ENCODE data around the gene ACTG2. TPM values are rescaled to one million over a fixed set of nuclear protein-coding genes. Genes with fewer than 3 reads are reported as not detected.

The ACTG2 gene
- total RNA-seq, 4 donors from 2014 or later = 0.41 to 3.1 (median 1.9) TPM

DNA sequence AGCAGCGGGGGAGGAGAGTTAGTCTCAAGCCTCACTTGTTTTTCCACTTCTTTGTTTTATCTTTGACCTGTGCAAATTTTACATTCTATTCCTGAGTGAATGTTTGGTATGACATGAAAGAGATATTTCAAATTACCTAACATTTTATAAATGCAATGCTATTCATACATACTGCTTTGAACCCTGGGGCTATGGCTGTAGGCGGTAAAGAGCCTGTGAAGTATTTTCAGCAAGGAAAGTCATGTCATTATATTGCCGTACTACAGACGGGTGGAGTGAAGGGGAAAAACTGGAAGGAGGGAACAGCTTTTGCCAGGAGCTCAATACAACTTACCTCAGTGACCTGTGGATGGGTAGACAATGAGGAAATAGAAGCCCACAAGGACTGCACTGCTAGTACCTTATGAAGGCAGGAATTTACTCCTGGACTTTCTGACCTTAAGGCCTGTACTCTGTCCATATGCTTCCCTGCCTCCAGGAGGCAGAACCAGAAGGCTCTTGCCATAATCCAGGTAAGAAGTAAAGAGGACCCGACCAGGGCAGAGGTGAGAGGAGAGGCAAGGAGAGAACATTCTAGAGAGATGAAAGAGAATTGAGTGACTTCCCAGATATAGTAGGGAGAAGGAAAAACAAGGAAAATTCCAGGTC, 63.5 kb downstream of the ACTG2 start:
- H3K27me3 ChIP-seq = no peaks in the 10 kb centered on the region
- no peak overlapping the region for H3K27ac ChIP-seq
- TF ChIP-seq, protein P1, sequence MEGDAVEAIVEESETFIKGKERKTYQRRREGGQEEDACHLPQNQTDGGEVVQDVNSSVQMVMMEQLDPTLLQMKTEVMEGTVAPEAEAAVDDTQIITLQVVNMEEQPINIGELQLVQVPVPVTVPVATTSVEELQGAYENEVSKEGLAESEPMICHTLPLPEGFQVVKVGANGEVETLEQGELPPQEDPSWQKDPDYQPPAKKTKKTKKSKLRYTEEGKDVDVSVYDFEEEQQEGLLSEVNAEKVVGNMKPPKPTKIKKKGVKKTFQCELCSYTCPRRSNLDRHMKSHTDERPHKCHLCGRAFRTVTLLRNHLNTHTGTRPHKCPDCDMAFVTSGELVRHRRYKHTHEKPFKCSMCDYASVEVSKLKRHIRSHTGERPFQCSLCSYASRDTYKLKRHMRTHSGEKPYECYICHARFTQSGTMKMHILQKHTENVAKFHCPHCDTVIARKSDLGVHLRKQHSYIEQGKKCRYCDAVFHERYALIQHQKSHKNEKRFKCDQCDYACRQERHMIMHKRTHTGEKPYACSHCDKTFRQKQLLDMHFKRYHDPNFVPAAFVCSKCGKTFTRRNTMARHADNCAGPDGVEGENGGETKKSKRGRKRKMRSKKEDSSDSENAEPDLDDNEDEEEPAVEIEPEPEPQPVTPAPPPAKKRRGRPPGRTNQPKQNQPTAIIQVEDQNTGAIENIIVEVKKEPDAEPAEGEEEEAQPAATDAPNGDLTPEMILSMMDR (IDR thresholded peaks at IDR 0.05 in 4 of 5, conservative IDR thresholded peaks at IDR 0.05 in 1 of 5) = no peak
- TF ChIP-seq POLR2A (IDR thresholded peaks at IDR 0.05) = no peak
- H3K4me1 ChIP-seq = no peaks in the 10 kb centered on the region
- intact Hi-C loops (cut with DNase I; ENCODE audit: low total_unique reads) = no loop called here
- H3K36me3 ChIP-seq = peaks cover 4 to 71% of the 10 kb centered on the region in 2 donors
- no peak overlapping the region for H3K4me3 ChIP-seq
- no peaks in the 10 kb centered on the region for H3K9me3 ChIP-seq
- DNase-seq = no peak
- no peak for ATAC-seq
- in situ Hi-C loops (cut with MboI; ENCODE audit: low sequenced_read_pairs in 4 of 4) = no loop called here

DNA sequence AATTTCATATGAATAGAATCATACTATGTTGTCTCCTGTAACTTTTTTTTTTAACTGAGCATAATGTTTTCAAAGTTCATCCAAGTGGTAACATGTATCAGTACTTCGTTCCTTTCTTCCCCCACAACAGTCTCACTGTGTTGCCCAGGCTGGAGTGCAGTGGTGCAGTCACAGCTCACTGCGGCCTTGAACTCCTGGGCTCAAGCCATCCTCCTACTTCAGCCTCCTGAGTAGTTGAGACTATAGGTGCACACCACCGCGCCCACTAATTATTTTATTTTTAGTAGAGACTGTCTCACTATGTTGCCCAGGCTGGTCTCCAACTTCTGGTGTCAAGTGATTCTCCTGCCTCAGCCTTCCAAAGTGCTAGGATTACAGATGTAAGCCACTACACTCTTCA, 68.5 kb downstream of the ACTG2 start:
- in situ Hi-C loops (cut with MboI; ENCODE audit: low sequenced_read_pairs in 4 of 4) = no loop called here
- no peaks in the 10 kb centered on the region for H3K27me3 ChIP-seq
- intact Hi-C loops (cut with DNase I; ENCODE audit: low total_unique reads) = no loop called here
- H3K9me3 ChIP-seq = no peaks in the 10 kb centered on the region
- H3K4me1 ChIP-seq = no peaks in the 10 kb centered on the region
- ATAC-seq (no peak), DNase-seq (no peak)
- no peak overlapping the region for H3K4me3 ChIP-seq
- TF ChIP-seq, protein P1 (IDR thresholded peaks at IDR 0.05 in 4 of 5, conservative IDR thresholded peaks at IDR 0.05 in 1 of 5) = no peak
- H3K27ac ChIP-seq = no peak overlapping the region
- H3K36me3 ChIP-seq = peaks cover 4 to 31% of the 10 kb centered on the region in 2 donors

DNA sequence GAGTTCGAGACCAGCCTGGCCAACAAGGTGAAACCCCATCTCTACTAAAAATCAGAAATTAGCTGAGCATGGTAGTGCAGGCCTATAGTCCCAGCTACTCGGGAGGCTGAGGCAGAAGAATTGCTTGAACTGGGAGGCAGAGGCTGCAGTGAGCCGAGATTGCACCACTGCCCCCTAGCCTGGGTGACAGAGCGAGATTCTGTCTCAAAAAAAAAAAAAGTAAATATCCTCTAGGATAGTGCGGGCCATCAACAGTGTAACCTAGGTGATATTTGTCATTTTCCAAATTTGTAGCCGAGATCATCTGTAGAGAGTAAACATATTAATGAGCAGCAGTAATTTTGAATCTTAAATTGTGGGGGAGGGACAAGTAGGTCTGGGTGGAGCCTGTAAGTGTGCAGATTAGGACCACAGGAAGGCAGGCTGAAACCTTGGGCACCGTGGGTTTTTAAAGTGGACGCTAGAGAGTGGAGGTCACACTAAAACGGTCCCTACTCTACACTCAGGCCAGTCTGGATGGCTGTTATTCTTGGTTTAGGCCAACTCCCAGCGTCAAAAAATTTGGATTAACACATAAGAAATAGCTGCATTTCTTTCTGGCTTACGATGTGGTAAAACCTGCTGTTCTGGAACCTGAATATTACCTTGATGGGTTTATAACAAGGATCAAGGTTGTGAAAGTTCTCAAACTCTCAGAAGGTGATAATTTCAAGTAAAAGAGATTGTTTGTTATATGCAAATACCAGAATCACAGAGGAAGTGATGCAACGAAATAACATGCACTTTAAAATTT, 69.2 kb downstream of the ACTG2 start:
- no peaks in the 10 kb centered on the region for H3K4me1 ChIP-seq
- intact Hi-C loops (cut with DNase I; ENCODE audit: low total_unique reads) = no loop called here
- no peak for ATAC-seq
- H3K4me3 ChIP-seq = no peak overlapping the region
- no peak for TF ChIP-seq POLR2A (IDR thresholded peaks at IDR 0.05)
- TF ChIP-seq, protein P1 (IDR thresholded peaks at IDR 0.05 in 4 of 5, conservative IDR thresholded peaks at IDR 0.05 in 1 of 5) = no peak
- no peak overlapping the region for H3K27ac ChIP-seq
- H3K27me3 ChIP-seq = no peaks in the 10 kb centered on the region
- H3K9me3 ChIP-seq = no peaks in the 10 kb centered on the region
- in situ Hi-C loops (cut with MboI; ENCODE audit: low sequenced_read_pairs in 4 of 4) = no loop called here
- peaks cover 4 to 26% of the 10 kb centered on the region in 2 donors for H3K36me3 ChIP-seq
- no peak for DNase-seq

DNA sequence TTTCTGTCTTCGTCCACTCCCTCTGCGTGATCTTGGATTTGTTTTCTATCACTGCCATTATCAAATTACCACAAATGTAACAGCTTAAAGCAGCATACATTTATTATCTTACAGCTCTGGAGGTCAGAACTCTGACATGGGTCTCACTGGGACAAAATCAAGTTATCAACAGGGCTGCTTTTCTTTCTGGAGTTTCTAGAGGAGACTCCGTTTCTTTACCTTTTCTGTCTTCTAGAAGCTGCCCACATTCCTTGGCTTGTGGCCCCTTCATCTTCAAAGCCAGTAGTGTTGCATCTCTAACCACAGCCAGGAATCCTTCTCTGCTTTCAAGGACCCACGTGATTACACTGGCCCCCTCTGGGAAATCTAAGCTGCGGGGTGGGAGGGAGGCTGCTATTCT, 70.0 kb downstream of the ACTG2 start:
- DNase-seq (no peak), ATAC-seq (no peak)
- in situ Hi-C loops (cut with MboI; ENCODE audit: low sequenced_read_pairs in 4 of 4) (no loop called here), intact Hi-C loops (cut with DNase I; ENCODE audit: low total_unique reads) (no loop called here)
- Histone ChIP-seq H3K9me3 (no peaks in the 10 kb centered on the region), H3K4me1 (no peaks in the 10 kb centered on the region), H3K27me3 (no peaks in the 10 kb centered on the region), H3K36me3 (peaks cover 4 to 21% of the 10 kb centered on the region in 2 donors), H3K27ac (no peak overlapping the region), H3K4me3 (no peak overlapping the region)
- TF ChIP-seq, protein P1 (IDR thresholded peaks at IDR 0.05 in 4 of 5, conservative IDR thresholded peaks at IDR 0.05 in 1 of 5) = no peak
- TF ChIP-seq POLR2A (IDR thresholded peaks at IDR 0.05) = no peak

All from gastrocnemius medialis (tissue), 4 donors.